Measurements from ENCODE around the gene SLC11A1. TPM values are rescaled to one million over a fixed set of nuclear protein-coding genes. Genes with fewer than 3 reads are reported as not detected.

SLC11A1 gene
- total RNA-seq, 1 donor from 2014 or later: 36.6 TPM

DNA sequence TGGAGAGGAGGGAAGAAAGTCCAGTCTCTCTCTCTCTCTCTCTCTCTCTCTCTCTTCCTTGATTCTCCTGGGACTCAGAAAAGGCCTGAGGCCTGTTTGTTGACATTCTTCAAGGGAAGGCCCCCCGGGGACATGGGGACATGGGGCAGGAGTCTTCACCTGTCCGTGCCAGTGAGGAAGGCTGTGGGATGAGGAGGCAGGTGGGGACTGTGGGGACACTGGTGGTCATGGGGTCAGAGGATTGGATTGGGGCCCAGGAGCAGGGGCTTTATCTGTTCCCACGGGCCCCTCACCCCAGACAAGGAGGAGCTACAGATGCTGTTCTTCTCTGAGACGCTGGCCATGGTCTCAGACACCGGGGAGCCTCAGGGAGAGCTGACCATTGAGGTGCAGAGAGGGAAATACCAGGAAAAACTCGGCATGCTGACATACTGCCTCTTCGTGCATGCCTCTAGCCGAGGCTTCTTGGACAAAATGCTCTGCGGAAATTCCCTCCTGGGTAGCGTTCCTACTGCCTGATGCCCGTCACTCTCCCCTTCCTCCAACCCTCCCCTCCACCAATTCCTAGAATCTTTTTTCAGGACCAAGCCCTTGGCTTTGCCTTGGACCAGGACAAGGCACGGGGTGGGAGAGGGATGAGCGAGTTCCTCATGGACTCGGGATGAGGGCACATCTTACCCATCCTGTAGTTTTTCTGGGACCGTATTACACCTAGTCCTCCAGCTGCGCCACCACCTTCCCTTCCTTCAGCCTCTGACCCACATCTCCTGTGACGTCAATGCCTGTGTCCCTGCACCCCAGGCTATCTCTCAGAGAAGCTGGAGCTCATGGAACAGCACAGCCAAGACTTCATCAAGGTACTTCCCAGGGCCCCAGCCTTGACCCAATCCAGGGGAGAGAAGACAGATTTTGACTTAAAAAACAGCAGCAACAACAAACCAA, 24.6 kb upstream of the SLC11A1 start:
- intact Hi-C loops (cut with DNase I): loop anchor here (5.0 kb wide), 1 partner anchor 55 kb away; no protein-coding TSS in a partner anchor
- no peak for DNase-seq (ENCODE audit: extremely low spot score in 2 of 2)
- Histone ChIP-seq H3K27me3 (no peaks in the 10 kb centered on the region), H3K4me3 (no peak overlapping the region), H3K9me3 (no peaks in the 10 kb centered on the region), H3K4me1 (no peaks in the 10 kb centered on the region), H3K36me3 (no peaks in the 10 kb centered on the region), H3K27ac (no peak overlapping the region)
- no peak for TF ChIP-seq POLR2AphosphoS5 (IDR thresholded peaks at IDR 0.05; ENCODE audit: insufficient read depth in 1 of 2, low read depth in 1 of 2)
- TF ChIP-seq, protein P1, sequence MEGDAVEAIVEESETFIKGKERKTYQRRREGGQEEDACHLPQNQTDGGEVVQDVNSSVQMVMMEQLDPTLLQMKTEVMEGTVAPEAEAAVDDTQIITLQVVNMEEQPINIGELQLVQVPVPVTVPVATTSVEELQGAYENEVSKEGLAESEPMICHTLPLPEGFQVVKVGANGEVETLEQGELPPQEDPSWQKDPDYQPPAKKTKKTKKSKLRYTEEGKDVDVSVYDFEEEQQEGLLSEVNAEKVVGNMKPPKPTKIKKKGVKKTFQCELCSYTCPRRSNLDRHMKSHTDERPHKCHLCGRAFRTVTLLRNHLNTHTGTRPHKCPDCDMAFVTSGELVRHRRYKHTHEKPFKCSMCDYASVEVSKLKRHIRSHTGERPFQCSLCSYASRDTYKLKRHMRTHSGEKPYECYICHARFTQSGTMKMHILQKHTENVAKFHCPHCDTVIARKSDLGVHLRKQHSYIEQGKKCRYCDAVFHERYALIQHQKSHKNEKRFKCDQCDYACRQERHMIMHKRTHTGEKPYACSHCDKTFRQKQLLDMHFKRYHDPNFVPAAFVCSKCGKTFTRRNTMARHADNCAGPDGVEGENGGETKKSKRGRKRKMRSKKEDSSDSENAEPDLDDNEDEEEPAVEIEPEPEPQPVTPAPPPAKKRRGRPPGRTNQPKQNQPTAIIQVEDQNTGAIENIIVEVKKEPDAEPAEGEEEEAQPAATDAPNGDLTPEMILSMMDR (IDR thresholded peaks at IDR 0.05): no peak
- TF ChIP-seq POLR2A (IDR thresholded peaks at IDR 0.05): no peak

DNA sequence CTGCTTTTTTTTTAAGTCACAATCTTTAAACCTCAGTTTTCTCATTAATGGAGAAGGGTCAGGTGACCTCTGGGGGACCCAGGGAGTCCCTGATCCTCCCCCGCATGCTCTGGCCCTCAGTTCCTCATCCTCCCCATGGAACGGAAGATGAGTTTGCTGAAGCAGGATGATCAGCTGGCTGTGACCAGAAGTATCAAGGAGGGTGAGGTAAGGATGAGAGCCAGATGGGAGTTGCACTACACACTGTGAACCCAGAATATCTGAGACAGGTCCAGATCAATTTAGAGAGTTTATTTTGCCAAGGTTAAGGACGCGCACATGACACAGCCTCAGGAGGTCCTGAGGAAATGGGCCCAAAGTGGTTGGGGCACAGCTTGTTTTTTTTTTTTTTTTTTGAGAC, 21.6 kb upstream of the SLC11A1 start:
- H3K9me3 ChIP-seq: no peaks in the 10 kb centered on the region
- no peak for DNase-seq (ENCODE audit: extremely low spot score in 2 of 2)
- H3K36me3 ChIP-seq: no peaks in the 10 kb centered on the region
- H3K4me1 ChIP-seq: no peaks in the 10 kb centered on the region
- TF ChIP-seq POLR2A (IDR thresholded peaks at IDR 0.05) (no peak), POLR2AphosphoS5 (IDR thresholded peaks at IDR 0.05; ENCODE audit: insufficient read depth in 1 of 2, low read depth in 1 of 2) (no peak)
- TF ChIP-seq, protein P1 (IDR thresholded peaks at IDR 0.05): no peak
- no peak overlapping the region for H3K4me3 ChIP-seq
- no peaks in the 10 kb centered on the region for H3K27me3 ChIP-seq
- no peak overlapping the region for H3K27ac ChIP-seq
- intact Hi-C loops (cut with DNase I): no loop called here

DNA sequence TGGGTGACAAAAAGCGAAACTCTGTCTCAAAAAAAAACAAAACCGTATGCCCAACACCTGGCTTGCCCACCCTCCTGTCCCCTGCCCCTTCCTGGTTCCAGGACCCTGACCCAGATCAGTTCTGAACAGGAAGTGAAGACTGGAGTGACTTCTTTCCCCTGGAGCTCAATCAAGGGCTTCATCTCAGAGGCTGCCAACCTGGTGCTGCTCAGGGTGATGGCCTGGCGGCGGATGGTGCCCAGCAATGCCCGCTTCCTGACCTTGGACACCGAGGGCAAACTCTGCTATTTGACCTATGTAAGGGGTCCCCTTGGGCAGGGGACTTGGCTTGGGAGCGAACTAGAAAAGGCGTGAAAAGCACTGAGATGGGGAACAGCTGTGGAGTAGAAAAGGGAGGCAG, 19.5 kb upstream of the SLC11A1 start:
- intact Hi-C loops (cut with DNase I): no loop called here
- no peaks in the 10 kb centered on the region for H3K27me3 ChIP-seq
- no peak overlapping the region for H3K27ac ChIP-seq
- no peak overlapping the region for H3K4me3 ChIP-seq
- TF ChIP-seq, protein P1 (IDR thresholded peaks at IDR 0.05): no peak
- TF ChIP-seq POLR2AphosphoS5 (IDR thresholded peaks at IDR 0.05; ENCODE audit: insufficient read depth in 1 of 2, low read depth in 1 of 2) (no peak), POLR2A (IDR thresholded peaks at IDR 0.05) (no peak)
- no peak for DNase-seq (ENCODE audit: extremely low spot score in 2 of 2)
- H3K9me3 ChIP-seq: no peaks in the 10 kb centered on the region
- H3K4me1 ChIP-seq: peaks cover 4% of the 10 kb centered on the region
- H3K36me3 ChIP-seq: no peaks in the 10 kb centered on the region

DNA sequence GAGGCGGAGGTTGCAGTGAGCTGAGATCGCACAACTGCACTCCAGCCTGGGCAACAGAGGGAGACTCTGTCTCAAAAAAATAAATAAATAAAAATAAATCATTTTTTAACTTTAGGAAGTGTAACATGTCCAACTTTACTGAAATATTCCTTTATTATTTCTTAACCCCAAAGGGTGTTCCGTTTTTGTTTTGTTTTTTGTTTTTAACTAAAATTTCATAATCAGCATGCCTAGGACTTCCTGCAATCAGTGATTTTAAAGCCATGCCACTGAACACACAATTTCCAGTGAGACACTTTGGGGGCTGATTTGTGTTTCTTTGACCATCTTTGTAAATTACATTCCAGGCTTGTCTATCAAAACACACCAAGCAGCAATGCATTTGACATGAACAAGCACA, 18.3 kb upstream of the SLC11A1 start:
- no peaks in the 10 kb centered on the region for H3K9me3 ChIP-seq
- TF ChIP-seq POLR2AphosphoS5 (IDR thresholded peaks at IDR 0.05; ENCODE audit: insufficient read depth in 1 of 2, low read depth in 1 of 2): no peak
- TF ChIP-seq POLR2A (IDR thresholded peaks at IDR 0.05): no peak
- TF ChIP-seq, protein P1 (IDR thresholded peaks at IDR 0.05): no peak
- no peaks in the 10 kb centered on the region for H3K27me3 ChIP-seq
- H3K4me1 ChIP-seq: peaks cover 14% of the 10 kb centered on the region
- intact Hi-C loops (cut with DNase I): no loop called here
- H3K27ac ChIP-seq: no peak overlapping the region
- no peak overlapping the region for H3K4me3 ChIP-seq
- no peaks in the 10 kb centered on the region for H3K36me3 ChIP-seq
- no peak for DNase-seq (ENCODE audit: extremely low spot score in 2 of 2)

DNA sequence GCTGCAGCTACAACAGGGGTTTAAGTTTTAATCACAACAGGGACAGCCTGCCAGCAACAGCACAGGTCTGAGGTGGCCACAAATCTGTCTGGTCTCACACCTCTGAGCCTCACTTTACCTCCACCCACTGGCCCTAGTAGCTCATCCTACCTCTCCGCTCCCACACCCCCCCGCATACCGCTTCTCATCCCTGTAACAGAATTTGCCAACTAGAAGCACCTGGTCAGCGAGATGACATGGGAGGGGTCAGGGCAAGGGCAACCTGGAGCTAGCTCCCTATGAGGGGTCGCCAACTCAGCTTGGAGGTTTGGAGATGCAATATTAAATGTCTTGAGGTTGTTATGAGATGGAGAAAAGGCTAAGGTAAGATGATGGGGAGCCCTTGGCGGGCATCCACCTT, 17.9 kb upstream of the SLC11A1 start:
- peaks cover 19% of the 10 kb centered on the region for H3K4me1 ChIP-seq
- H3K4me3 ChIP-seq: no peak overlapping the region
- H3K9me3 ChIP-seq: no peaks in the 10 kb centered on the region
- no peaks in the 10 kb centered on the region for H3K27me3 ChIP-seq
- no peak for TF ChIP-seq POLR2A (IDR thresholded peaks at IDR 0.05)
- TF ChIP-seq, protein P1 (IDR thresholded peaks at IDR 0.05): no peak
- no peak for TF ChIP-seq POLR2AphosphoS5 (IDR thresholded peaks at IDR 0.05; ENCODE audit: insufficient read depth in 1 of 2, low read depth in 1 of 2)
- intact Hi-C loops (cut with DNase I): no loop called here
- no peak overlapping the region for H3K27ac ChIP-seq
- no peak for DNase-seq (ENCODE audit: extremely low spot score in 2 of 2)
- H3K36me3 ChIP-seq: no peaks in the 10 kb centered on the region

All from vagina (tissue), 2 donors.